Loucy (cell line): ENCODE measurements around the gene P4HA1.

Experiments
- EZH2phosphoT487 ChIP-seq: fragments of 200-600 bp; IDR thresholded peaks from 2 replicates; pipeline ENCODE4 v1.6.1; 2018; ENCODE audit warnings: antibody characterized with exemption, mild to moderate bottlenecking, moderate library complexity, borderline replicate concordance
- TF ChIP-seq, protein P1 (sequence below): fragments of 200-600 bp; sonication (generic); conservative IDR thresholded peaks from 2 replicates; pipeline ENCODE4 v1.5.1; 2014; ENCODE audit warnings: mild to moderate bottlenecking, antibody characterized with exemption, low read length

DNA sequence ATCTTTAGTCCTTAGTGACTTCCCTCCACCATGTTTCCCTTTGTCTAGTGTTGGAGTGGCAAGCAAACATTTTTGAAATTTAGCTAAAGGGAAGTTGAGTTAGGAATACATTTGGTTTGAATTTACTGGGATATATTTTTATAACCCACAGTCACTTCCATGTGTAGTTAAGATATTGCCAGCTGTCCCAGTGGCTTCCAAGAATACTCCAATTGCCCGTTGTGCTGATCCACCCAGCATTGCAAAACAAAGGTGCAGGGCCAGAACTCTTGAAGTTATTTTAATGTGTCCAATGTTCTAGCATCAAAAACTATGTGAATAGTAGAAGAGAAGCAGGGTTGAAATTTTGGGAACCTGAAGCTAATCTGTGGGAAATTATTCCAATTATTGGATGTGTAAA lies 2.5 kb upstream of the P4HA1 start:
- TF ChIP-seq EZH2phosphoT487: no peak
- TF ChIP-seq, protein P1, sequence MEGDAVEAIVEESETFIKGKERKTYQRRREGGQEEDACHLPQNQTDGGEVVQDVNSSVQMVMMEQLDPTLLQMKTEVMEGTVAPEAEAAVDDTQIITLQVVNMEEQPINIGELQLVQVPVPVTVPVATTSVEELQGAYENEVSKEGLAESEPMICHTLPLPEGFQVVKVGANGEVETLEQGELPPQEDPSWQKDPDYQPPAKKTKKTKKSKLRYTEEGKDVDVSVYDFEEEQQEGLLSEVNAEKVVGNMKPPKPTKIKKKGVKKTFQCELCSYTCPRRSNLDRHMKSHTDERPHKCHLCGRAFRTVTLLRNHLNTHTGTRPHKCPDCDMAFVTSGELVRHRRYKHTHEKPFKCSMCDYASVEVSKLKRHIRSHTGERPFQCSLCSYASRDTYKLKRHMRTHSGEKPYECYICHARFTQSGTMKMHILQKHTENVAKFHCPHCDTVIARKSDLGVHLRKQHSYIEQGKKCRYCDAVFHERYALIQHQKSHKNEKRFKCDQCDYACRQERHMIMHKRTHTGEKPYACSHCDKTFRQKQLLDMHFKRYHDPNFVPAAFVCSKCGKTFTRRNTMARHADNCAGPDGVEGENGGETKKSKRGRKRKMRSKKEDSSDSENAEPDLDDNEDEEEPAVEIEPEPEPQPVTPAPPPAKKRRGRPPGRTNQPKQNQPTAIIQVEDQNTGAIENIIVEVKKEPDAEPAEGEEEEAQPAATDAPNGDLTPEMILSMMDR: no peak
